Left kidney (tissue), 2 donors: ENCODE measurements around the gene CSTF3. TPM values are rescaled to one million over a fixed set of nuclear protein-coding genes. Genes with fewer than 3 reads are reported as not detected.
A peak's percentile ranks its signal among the peaks of the same experiment; 100 is the strongest.
"Not testable (repeated sequence)": the region's sequence is repeated elsewhere in the genome, so short reads cannot be mapped to it uniquely, and the experiment has no call there.

Experiments used
- DNase-seq: peaks from one replicate; pipeline ENCODE4 v3.0.0-alpha.2; 2013
- polyA plus RNA-seq: library from polyadenylated mRNA; unstranded; fragments of 120-200 nt; gene quantifications from one replicate; pipeline ENCODE4 v1.2.1, GENCODE V29; 2013; ENCODE audit not compliant: insufficient read length

CSTF3 gene
- polyA plus RNA-seq, 1 donor = 67.3 TPM

DNA sequence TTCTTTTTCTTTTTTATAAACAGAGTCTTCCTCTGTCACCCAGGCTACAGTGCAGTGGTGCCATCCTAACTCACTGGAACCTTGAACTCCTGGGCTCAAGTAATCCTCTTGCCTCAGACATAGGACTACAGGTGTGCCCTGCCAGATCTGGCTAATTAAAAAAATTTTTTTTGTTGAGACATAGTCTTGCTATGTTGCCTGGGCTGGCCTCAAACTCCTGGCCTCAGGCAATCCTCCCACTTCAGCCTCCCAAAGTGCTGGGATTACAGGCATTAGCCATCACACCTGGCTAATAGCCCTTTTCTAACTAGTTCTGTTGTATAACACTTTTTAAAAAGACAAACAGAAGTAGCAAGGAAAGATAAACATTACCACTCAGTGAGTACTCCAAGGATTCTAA, 57.4 kb downstream of the CSTF3 start:
- DNase-seq = no peak

DNA sequence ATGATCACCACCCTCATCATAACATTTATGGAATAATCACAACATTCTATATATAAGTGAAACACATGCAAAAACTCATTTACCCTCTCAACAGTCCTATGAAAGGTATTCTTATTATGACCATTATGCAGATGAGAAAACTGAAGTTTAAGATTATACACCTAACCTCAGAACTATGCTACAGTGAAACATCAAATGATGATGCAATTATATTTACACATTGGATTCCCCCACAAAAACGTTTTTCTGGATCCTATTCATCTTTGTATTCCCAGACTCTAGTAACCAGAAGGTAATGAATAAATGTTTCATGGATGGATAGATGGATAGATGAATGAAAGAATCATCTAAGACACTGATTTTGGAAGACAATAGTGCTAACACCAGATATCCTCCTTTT, 67.1 kb downstream of the CSTF3 start:
- no peak for DNase-seq

DNA sequence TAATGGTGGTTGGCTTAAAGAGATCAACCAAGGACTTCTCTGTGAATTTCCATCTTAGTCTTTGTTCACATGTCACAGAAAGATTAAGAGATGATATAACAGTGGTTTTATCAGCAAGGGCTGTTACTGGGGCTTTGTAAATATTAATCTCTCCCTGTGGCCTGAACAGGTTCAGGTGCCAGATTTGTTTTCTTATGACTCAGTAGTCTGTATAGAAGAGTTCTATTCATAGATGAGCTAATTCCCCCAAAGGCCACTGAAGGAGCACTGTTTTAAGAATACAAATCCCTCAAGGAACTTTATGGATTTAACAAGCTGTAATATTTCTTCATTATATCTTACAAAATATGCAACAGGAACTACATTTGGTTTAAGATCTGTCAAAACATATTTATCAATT, 71.5 kb downstream of the CSTF3 start:
- no peak for DNase-seq

DNA sequence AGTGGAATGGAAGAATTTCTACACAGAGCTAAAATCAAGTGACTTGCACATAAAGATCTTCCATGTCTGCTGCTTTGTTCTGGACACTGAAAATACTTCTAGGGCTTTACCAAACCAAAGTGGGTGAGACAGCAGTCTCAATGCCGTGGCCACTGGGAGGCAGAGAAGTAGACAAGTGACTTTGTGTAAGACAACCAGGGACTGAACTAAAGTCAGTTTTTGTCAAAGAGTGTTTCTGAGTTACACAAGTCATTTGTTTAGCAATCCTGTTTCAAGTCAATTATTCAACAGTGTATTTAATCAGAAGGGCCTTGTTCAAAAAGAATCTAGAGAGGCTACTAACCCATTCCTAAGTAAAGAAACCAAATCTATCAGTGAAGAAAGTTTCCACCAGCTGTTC, 75.3 kb downstream of the CSTF3 start:
- DNase-seq = no peak

DNA sequence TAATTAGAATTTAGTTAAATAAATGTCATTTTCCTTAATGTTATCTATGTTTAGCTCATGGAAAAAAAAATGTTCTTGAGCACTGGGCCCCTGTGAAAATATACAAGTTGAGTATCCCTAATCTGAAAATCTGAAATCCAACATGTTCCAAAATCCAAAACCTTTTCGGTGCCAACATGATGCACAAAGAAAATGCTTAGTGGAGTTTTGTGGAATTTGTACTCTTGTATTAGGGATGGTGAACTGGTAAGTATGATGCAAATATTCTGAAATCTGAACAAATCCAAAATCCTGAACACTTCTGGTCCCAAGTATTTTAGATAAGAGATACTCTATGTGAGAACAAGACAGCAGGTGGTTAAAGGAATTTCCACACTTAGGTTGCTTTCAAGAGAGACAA, 77.4 kb downstream of the CSTF3 start:
- DNase-seq = no peak

DNA sequence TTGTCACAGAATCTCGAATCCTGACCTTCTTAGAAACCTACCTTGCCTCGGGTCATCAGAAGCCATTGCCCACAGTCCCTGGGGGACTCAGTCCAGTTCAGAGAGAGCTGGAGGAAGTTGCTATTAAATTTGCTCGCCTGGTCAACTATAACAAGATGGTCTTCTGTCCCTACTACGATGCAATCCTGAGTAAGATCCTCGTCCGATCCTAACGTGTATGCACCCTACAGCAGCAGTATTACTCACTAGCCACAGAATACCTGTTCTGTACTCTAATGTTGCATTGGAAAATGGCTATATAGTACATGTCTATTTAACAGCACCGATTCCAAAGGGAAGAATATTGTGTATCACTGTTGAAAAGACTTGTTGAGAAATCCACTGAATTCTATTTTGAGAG, 88.8 kb downstream of the CSTF3 start:
- DNase-seq = no peak

DNA sequence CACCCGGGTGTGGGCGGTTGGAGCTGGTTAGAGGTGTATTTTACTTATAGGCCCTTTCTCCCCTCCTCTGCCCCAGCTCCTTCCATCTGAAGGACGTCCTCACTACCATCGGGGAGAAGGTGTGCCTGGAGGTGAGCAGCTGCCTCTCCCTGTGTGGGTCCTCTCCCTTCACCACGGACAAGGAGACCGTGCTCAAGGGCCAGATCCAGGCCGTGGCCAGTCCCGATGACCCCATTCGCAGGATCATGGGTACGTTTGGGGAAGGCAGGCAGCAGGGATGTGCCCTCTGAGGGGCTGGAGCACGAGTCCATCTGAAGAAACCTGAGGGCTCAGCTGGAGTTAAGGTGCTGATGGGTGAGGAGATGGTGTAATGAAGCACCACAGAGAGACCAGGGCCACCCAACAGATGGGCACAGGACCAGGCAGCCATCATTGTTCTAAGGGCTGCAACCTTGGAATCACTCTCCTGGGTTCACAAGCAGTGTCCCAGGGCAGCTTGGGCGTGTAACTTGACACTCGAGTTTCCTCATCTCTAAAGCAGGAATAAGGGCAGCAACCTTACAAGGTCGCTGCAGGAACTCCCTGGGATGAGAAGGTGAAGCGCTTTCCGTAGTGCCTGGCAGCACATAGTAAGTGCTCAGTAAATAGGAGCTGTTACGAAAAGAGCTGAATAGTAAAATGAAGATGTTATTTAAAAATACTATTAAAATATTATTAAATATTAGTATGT, 92.5 kb downstream of the CSTF3 start:
- no peak for DNase-seq

DNA sequence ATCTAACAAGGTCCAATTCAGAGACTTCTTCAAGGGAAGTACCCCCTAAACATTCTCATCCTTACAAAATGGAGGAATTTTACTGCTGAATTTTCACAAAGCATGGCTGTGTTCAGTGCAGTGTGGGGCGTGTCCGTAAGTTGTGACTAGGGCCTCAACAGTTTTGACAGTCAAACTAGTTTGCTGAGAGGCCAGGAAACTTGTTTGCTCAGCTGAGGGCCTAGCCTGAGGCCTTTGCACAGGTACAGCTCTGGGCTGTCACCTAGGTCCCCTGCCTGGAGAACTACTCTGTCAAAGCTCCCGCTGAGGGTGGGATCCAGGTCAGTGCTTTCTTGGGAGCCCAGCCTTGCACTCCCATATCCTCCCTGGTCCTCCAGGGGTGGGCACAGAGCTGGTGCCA, 94.0 kb downstream of the CSTF3 start:
- DNase-seq = no peak

DNA sequence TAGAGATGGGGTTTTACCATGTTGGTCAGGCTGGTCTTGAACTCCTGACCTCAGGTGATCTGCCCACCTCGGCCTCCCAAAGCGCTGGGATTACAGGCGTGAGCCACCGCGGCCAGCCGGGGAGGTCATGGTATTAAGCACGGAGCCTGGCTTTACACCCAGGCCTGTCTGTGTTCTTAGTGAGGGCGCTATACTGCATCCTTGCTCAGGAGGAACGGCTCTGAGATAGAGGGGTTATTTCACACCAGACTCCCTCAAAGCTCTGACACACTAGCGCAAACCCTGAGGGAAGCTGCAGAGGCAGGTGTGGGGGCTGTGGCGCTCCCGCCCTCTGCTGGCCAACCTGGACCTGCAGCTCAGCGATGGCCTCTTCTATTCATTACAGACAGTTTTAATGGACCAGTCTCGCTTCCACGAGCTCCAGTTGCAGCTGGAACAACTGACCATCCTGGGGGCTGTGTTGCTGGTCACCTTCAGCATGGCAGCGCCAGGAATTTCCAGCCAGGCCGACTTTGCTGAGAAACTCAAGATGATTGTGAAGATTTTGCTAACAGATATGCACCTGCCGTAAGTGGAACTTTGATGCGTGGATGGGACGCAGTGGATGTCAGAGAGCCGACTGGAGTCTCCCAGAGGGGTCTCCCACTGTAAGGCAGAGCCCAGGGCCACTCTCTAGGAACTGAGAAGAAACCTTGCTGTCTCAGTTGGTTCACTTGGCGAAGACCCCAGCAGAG, 95.7 kb downstream of the CSTF3 start:
- peak; percentile 58 for DNase-seq

DNA sequence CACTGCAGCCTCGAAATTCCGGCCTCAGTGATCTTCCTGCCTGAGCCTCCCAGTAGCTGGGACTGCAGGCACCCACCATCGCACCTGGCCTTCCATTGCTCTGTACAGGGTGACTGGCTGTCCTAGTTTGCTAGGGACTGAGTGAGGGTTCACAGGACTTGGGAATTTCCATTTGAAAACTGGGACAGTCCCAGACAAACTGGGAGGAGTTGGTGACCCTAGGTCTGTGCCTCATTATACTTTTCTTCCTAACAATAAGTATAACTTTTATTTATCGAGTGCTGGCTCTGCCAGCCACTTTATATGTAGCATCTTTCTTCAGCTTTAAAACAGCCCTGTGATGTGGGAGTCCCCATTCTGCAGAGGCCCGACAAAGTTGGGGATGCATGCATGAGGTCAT, 96.4 kb downstream of the CSTF3 start:
- DNase-seq = no peak

DNA sequence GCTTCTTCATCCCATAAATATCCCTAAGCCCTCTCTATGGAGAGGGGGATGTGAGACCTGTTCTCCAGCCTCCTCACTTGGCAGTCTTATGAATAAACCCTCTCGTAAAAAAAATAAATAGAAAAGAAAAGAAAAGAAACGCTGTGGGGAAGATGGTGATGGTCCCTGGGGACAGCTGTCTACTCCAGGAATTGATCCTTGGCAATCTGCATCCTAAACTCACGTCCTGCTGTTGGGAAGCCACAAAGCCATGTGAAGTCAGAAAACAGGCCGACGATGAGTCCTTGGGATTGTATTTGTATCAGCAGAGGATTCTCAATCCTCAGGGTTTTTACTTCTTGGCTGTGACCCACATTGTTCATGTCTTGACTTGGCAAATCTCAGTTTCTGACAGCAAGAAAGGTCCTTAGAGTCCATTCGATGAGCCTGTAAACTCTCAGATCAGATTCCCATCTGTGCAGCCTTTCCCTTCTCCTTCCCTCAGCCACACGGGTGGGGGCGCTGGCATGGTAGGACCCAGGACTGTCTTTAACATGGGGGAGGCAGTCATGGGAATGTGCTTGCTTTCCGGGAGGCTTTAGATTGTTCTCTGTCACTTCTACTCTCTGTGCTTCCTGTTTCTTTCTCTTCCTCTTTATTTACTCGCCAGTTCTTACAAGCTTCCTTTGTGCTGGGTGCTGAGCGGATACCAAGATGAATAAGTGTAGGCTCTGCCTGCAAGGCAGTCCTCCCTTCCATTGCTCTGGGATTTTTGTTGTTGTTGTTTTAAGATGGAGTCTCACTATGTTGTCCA, 97.1 kb downstream of the CSTF3 start:
- DNase-seq = no peak

DNA sequence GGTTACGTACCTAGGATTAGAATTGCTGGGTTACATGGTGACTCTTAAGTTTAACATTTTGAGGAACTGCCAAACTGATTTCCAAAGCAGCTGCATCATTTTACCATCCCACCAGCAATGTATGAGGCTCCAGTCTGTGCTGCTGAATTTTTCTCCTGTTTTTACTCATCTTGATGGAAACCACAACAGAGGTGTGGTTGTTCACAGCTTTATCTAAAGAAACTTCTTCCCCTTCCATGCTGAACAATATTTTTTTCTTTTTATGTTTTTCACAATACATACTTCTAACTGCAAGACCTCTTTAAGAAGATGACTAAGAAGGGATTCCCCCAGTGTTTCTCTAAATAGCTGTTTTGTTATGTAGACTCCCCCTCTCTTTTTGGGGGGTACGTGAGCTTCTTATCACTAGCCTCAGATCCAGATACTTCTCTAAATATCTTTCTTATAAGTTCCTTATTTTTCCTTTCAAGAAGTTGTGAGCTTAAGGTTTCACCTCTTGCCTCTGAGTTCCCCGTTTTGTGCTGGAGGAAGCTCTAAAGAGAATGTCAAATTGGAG, 97.9 kb downstream of the CSTF3 start:
- DNase-seq = no peak

DNA sequence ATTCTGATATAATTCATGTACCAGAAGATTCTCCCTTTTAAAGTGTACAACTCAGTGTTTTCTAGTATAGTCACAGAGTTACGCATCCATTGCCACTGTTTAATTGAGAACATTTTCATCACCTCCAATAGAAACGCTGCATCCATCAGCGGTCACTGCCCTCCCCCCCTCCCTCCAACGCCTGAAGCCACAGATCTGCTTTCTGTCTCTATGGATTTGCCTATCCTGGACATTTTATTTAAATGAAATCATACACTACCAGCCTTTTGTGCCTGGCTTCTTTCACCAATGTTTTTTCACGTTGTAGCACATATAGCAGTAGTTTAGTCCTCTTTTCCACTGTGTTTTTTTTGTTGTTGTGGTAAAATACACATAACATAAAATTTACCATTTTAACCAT, 99.1 kb downstream of the CSTF3 start:
- no peak for DNase-seq

DNA sequence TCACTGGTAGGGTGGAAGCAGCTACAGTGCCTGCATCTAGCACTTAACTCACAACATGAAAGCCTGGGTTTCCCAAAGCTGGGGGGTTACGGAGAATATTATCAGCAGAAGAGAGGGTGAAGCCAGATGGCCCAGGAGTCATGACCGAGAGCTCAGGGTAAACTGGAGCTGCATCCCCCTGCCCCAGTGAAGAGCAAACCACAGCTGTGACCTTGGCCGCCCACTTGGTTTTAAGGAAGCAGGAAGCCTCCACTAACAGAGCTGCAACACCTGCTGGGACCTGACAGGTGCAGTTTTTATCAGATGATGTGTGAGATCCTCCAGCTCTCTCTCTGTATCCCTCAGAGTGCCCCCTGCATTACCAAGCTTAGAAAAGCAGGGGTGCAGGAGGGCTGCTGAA, 101.0 kb downstream of the CSTF3 start:
- DNase-seq = no peak

DNA sequence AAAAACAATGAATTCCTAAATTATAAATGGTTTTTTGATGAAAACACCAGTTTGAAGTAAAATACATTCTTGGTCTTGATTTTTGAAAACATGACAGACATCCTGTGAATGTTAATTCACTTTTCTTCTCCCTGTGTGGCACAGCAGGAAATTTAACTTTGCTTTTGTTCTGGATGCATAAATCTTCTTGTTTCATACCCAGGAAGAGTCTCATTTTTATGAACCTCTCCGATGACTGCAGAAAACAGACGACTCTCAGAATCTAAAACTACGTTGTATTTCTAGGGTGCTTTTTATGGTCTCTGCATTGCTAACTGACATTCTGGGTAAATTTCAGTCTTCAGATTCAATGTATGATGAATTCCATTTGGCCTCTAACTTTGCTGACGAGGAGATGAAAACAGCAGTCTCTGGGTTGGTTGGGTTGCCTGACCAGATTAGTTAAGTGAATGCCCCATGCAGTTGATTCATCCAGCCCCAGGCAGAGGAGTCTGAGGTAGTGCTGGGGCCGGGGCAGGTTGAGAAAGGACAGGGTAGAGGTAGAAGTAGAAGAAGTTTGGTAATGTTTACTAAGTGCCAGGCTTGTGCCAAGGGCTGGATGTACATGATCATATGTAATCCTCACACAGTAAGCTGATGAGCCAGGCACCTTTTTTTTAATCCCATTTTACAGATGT, 101.8 kb downstream of the CSTF3 start:
- no peak for DNase-seq

DNA sequence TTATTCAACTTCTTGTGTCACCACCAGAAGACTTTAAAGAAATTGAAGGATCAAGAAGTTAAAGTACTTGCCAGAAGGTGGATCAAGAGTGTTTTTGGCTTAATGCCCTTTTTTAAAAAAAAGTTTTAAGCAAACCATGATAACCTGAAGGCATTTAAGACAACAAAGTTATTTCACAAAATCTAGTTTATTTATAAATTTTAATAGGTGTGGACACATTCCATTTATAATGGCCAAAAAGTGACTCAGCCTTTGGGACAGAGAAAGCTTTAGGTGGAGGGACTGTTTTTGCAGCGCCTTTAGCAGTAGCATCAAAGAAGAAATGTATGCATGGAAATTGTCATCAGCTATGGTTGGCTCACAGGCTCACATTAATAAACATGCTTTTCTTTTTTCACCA, 104.0 kb downstream of the CSTF3 start:
- no peak for DNase-seq

DNA sequence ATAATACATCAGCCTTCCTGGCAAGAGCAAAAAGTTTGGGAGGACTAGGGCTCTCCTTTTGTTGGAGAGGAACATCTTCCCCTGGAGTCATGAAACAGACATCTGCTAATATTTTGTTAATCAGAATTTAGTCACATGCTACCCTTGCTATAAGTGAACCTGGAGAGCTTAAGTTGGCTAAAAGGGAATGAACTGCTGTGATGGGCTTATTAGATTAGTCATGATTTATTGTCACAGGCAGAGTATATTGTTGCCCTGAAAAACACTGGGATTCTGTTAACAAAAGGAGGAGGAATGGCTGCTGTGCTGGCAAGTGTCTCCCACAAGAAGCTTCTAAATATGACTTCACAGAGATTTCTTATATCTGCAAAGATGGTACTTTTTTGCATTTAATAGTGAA, 105.9 kb downstream of the CSTF3 start:
- no peak for DNase-seq

DNA sequence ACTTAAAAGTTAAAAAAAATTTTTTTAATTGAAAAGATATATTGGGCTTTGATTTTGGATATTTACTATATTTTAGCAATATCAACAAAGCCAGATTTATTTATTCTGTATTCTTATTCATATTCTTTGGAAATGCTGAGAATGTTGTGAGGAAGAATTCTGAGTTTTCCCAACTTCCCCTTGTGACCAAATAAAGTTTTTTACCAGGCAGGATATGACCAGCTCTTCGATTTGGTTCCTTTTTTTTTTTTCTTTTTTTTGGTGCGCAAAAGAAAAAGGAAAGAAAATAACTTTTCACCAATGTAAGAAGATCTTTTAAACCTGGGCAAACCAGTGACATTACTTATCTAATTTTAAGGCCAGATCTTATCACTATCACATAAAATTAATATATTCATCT, 109.0 kb downstream of the CSTF3 start:
- DNase-seq = no peak

DNA sequence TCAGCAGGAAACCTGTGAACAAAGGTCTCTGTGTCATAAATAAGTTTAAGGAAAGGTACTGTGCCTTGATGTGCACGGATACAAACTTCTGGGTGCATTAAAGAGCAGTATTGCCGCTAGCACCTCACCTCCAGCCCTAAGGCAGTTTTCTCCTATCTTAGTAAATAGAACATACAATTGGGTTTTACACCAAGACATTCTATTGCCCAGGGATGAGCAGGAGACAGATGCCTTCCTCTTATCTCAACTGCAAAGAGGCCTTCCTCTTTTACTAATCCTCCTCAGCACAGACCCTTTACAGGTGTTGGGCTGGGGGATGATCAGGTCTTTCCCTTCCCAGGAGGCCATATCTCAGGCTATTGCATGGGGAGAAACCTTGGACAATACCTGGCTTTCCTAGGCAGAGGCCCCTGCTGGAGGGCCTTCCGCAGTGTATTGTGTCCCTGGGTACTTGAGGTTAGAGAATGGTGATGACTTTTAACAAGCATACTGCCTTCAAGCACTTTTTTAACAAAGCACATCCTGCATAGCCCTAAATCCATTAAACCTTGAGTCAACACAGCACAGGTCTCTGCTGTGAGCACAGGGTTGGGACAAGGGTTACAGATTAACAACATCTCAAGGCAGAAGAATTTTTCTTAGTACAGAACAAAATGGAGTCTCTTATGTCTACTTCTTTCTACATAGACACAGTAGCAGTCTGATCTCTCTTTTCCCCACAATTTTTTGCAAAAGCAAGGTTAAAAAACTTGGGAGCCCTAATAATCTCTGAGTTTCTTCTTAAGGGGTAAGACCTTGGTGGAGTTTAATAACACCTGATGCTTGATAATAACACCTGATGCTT, 111.5 kb downstream of the CSTF3 start:
- not testable (repeated sequence) for DNase-seq

DNA sequence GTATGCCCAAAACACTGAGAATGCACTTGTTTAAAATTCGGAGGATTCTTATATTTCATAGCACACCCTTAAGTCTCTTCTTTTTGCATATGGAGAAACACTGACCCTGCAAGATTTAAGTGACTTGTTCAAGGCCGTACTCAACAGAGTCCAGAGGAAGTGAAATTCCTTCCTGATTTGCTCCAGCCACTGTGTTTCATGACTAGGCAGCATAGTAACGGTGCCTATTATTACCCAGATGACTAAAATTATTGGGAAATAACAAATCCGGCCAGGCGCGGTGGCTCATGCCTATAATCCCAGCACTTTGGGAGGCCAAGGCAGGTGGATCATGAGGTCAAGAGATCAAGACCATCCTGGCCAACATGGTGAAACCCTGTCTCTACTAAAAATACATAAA, 112.6 kb downstream of the CSTF3 start:
- not testable (repeated sequence) for DNase-seq

DNA sequence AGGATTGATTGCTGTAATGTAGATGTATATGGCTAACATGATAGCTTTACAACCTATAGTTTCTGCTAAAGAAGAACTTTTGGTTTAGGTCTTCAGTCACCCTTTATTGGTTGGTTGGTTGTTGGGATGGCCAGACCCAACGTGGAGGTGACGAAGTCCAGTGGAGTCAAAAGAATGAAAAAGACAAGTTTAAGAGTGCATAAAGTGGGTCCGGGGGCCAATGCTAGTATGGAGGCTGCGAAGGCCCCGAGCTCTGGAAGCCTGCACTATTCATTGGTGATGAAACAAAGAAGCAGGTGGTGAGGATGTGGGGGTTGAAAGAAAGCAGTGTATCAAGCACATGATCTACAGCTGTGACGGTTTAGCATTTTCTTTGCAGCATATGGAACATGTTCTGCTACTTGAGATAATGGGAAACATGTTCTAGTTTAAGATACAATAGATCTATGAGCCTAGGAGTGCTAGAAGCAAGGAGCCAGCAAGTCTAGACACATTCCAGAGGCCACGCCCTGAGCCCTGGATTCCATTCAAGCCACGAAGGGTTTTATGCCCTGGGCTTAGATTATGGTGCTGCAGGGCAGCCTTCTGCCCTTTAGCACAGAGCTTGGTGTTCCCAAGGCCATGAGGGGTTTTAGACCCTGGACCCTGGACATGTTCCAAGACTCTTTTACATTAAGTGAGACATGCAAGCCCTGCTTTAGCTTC, 115.6 kb downstream of the CSTF3 start:
- no peak for DNase-seq
